Peyer's patch (tissue), 4 donors: ENCODE measurements around the gene SLC16A7.

Experiments used
- POLR2A ChIP-seq, 2 donors: fragments of 450-650 bp; IDR thresholded peaks; one replicate each; pipeline ENCODE4 v1.5.1; 2017; ENCODE audit warnings: antibody characterized with exemption in 2 of 2, mild to moderate bottlenecking in 2 of 2, moderate library complexity in 2 of 2
- TF ChIP-seq, protein P1 (sequence below), 6 experiments: fragments of 450-650 bp in 4 of 6; fragments of 200-600 bp in 2 of 6; sonication (generic) in 1 of 6; IDR thresholded peaks; one replicate each; pipeline ENCODE4 v1.5.1; 2017 to 2019; ENCODE audit warnings: antibody characterized with exemption in 6 of 6, mild to moderate bottlenecking in 3 of 6, moderate library complexity in 1 of 6

- TF ChIP-seq, protein P1, sequence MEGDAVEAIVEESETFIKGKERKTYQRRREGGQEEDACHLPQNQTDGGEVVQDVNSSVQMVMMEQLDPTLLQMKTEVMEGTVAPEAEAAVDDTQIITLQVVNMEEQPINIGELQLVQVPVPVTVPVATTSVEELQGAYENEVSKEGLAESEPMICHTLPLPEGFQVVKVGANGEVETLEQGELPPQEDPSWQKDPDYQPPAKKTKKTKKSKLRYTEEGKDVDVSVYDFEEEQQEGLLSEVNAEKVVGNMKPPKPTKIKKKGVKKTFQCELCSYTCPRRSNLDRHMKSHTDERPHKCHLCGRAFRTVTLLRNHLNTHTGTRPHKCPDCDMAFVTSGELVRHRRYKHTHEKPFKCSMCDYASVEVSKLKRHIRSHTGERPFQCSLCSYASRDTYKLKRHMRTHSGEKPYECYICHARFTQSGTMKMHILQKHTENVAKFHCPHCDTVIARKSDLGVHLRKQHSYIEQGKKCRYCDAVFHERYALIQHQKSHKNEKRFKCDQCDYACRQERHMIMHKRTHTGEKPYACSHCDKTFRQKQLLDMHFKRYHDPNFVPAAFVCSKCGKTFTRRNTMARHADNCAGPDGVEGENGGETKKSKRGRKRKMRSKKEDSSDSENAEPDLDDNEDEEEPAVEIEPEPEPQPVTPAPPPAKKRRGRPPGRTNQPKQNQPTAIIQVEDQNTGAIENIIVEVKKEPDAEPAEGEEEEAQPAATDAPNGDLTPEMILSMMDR (IDR thresholded peaks at IDR 0.05), result no peak
- TF ChIP-seq POLR2A (IDR thresholded peaks at IDR 0.05), result no peak
Observed at GRCh38 chr12:59719701-59720100, 123.9 kb downstream of the SLC16A7 start.
